Endothelial cell of umbilical vein (primary cell): ENCODE results near the gene KIF5C. TPM values are rescaled to one million over a fixed set of nuclear protein-coding genes. Genes with fewer than 3 reads are reported as not detected.

ENCODE experiments used
- BruUV-seq: library from RNA; stranded (reverse); fragments of 400-500 nt; replicated peaks from 2 replicates; lab custom pipeline; 2021; lab: Mats Ljungman, UMichigan
- CTCF ChIA-PET: fragments of 300-600, 350-600 bp; sonication (Branson Sonifier 250); formaldehyde crosslinking; loops from one replicate; lab custom pipeline; 2021; ENCODE audit warnings: antibody characterized with exemption, inconsistent platforms; lab: Charles Lee
- POLR2A ChIA-PET: fragments of 300-600, 350-600 bp; sonication (Branson Sonifier 250); formaldehyde crosslinking; loops from one replicate; lab custom pipeline; 2021; ENCODE audit warnings: antibody characterized with exemption, inconsistent platforms; lab: Charles Lee
- DNase-seq: peaks from one replicate; pipeline ENCODE4 v3.0.0-alpha.2; 2011; ENCODE audit warnings: low read depth, low spot score
- FAIRE-seq: peaks from 2 replicates; lab custom pipeline; 2011; peaks lifted over from hg19 to GRCh38; lab: Jason Lieb, UNC
- H2AFZ ChIP-seq: 2 replicates; pipeline ENCODE4 v1.6.0; 2012; ENCODE audit warnings: low read depth, low read length, control low read depth, inconsistent platforms
- H3K27ac ChIP-seq: 2 replicates; pipeline ENCODE4 v1.5.1; 2011; ENCODE audit warnings: low read depth, mild to moderate bottlenecking, control low read depth, low read length, moderate library complexity; ENCODE audit not compliant: insufficient read depth
- H3K27me3 ChIP-seq, 2 experiments: 2 replicates each; pipeline versions ENCODE4 v1.6.0 to v1.6.1; 2011; ENCODE audit warnings: low read length in 2 of 2, mixed read lengths in 1 of 2; ENCODE audit not compliant: control insufficient read depth in 2 of 2, insufficient read depth in 2 of 2
- H3K36me3 ChIP-seq, 2 experiments: 2 replicates in 1 of 2; 3 replicates in 1 of 2; pipeline ENCODE4 v1.5.1; 2011; ENCODE audit warnings: low read length in 2 of 2, mild to moderate bottlenecking in 1 of 2, moderate library complexity in 1 of 2; ENCODE audit not compliant: control insufficient read depth in 2 of 2, insufficient read depth in 2 of 2; ENCODE audit errors: extremely low read depth in 1 of 2
- H3K4me1 ChIP-seq: 3 replicates; pipeline ENCODE4 v1.5.1; 2011; ENCODE audit warnings: mild to moderate bottlenecking, low read length; ENCODE audit not compliant: control insufficient read depth, insufficient read depth; ENCODE audit errors: extremely low read depth
- H3K4me2 ChIP-seq: 2 replicates; pipeline ENCODE4 v1.6.1; 2011; ENCODE audit warnings: low read length, control low read depth, mixed read lengths; ENCODE audit not compliant: insufficient read depth
- H3K4me3 ChIP-seq, 3 experiments: fragments of 200-600 bp in 1 of 3; sonication (generic), shearing (Covaris generic) in 1 of 3; replicated peaks in 1 of 3; 2 replicates each; pipeline ENCODE4 v1.5.1; 2011 to 2016; ENCODE audit warnings: control low read depth in 3 of 3, low read length in 3 of 3, mild to moderate bottlenecking in 2 of 3, inconsistent platforms in 1 of 3, low read depth in 1 of 3, moderate library complexity in 1 of 3; ENCODE audit not compliant: insufficient read depth in 1 of 3
- H3K79me2 ChIP-seq: 2 replicates; pipeline ENCODE4 v1.6.0; 2012; ENCODE audit warnings: low read length, inconsistent platforms; ENCODE audit not compliant: control insufficient read depth, insufficient read depth
- H3K9ac ChIP-seq: replicated peaks from 2 replicates; pipeline ENCODE3; 2011; ENCODE audit warnings: low read length, control low read depth; ENCODE audit not compliant: insufficient read depth; ENCODE audit errors: extremely low read depth
- H3K9me1 ChIP-seq: replicated peaks from 3 replicates; pipeline ENCODE4 v1.6.0; 2011; ENCODE audit warnings: mild to moderate bottlenecking, low read length; ENCODE audit not compliant: control insufficient read depth, insufficient read depth; ENCODE audit errors: extremely low read depth
- H3K9me3 ChIP-seq: replicated peaks from 2 replicates; pipeline ENCODE4 v1.5.1; 2012; ENCODE audit warnings: low read length, inconsistent platforms; ENCODE audit not compliant: control insufficient read depth, insufficient read depth
- H4K20me1 ChIP-seq: replicated peaks from 2 replicates; pipeline ENCODE3; 2011; ENCODE audit warnings: mild to moderate bottlenecking, low read length; ENCODE audit not compliant: control insufficient read depth, insufficient read depth; ENCODE audit errors: extremely low read depth
- EZH2 ChIP-seq: IDR thresholded peaks from 2 replicates; pipeline ENCODE4 v1.6.1; 2012; ENCODE audit warnings: borderline replicate concordance, low read depth, mild to moderate bottlenecking, moderate library complexity, low read length, inconsistent platforms; ENCODE audit not compliant: severe bottlenecking
- FOS ChIP-seq: IDR thresholded peaks from 2 replicates; pipeline ENCODE4 v1.6.1; 2011; ENCODE audit warnings: mild to moderate bottlenecking, low read length, moderate library complexity, borderline replicate concordance; ENCODE audit not compliant: insufficient read depth
- GATA2 ChIP-seq: IDR thresholded peaks from 2 replicates; pipeline ENCODE4 v1.7.0; 2011; ENCODE audit warnings: low read depth, mild to moderate bottlenecking, moderate library complexity, mixed read lengths, low read length; ENCODE audit not compliant: insufficient read length, insufficient read depth
- JUN ChIP-seq: IDR thresholded peaks from 2 replicates; pipeline ENCODE4 v1.6.1; 2011; ENCODE audit warnings: borderline replicate concordance, low read depth; ENCODE audit not compliant: insufficient read length, insufficient read depth
- MYC ChIP-seq: IDR thresholded peaks from one replicate; pipeline ENCODE4 v1.6.1; 2011; ENCODE audit warnings: mild to moderate bottlenecking, low read depth, low read length
- POLR2A ChIP-seq: IDR thresholded peaks from 2 replicates; pipeline ENCODE4 v1.6.1; 2012; ENCODE audit warnings: low read depth, mild to moderate bottlenecking, control low read depth, low read length
- POLR2AphosphoS5 ChIP-seq: IDR thresholded peaks from 2 replicates; pipeline ENCODE4 v1.6.1; 2012; ENCODE audit warnings: low read depth, mild to moderate bottlenecking, control low read depth, low read length, moderate library complexity; ENCODE audit not compliant: insufficient read depth
- dilution Hi-C: fragments of 300-500 bp; cut with MboI; formaldehyde crosslinking; loops from one replicate; pipeline ENCODE4 v1.15.0; 2019; ENCODE audit warnings: low sequenced_read_pairs; ENCODE audit not compliant: extremely low pct_ligation_motif_present
- intact Hi-C: fragments of 100-400 bp; cut with micrococcal nuclease; formaldehyde crosslinking; loops from one replicate; pipeline ENCODE4 v1.10.0; 2022
- polyA plus RNA-seq, 4 experiments: library from polyadenylated mRNA; depleted of rRNA in 3 of 4; stranded (reverse) in 3 of 4; unstranded in 1 of 4; fragments of >200 nt; gene quantifications; 2 replicates each; pipeline versions ENCODE4 v1.2.1 to v1.2.3, GENCODE V29; 2011 to 2012; ENCODE audit warnings: missing spikeins in 1 of 4
- total RNA-seq: library from RNA; stranded (reverse); gene quantifications from 2 replicates; pipeline ENCODE4 v1.2.3, GENCODE V29; 2021
- TF ChIP-seq, protein P1 (sequence below), 2 donors: IDR thresholded peaks; 1 replicate in 1 of 2; 2 replicates in 1 of 2; pipeline ENCODE4 v1.5.1; 2011; ENCODE audit warnings: low read length in 2 of 2, mild to moderate bottlenecking in 2 of 2, moderate library complexity in 2 of 2, control low read depth in 1 of 2, inconsistent platforms in 1 of 2, low read depth in 1 of 2; ENCODE audit not compliant: insufficient read depth in 1 of 2; ENCODE audit errors: extremely low read depth in 1 of 2
- TF ChIP-seq, protein P2 (sequence below): IDR thresholded peaks from 2 replicates; pipeline ENCODE4 v1.6.1; 2011; ENCODE audit not compliant: insufficient read depth, insufficient read length

KIF5C gene
- total and polyA plus RNA-seq, 2 donors (not counting 3 experiments of a cell fraction or from before 2014, with no cell fraction given) = 0.01 to 0.55 TPM

DNA sequence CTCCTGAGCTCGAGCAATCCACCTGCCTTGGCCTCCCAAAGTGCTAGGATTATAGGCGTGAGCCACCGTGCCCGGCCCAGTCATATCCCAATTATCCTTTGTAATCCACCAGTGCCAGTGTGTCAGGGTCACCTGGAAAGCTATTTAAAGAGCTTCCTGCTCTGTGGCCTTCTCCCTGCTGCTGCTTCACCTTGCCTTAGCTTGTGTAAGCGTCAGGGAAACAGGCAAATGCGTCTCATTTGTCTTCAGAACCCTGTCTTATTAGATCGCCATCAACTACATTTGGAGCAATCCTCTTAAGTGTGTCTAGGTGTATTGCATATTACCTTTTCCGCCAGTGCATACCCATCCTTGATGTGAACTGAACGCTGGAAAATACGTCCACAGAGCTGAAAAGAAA, 10.2 kb downstream of the KIF5C start:
- Histone ChIP-seq H3K27me3 (peaks cover 26 to 35% of the 10 kb centered on the region in 2 experiments), H3K9me3 (no peaks in the 10 kb centered on the region), H4K20me1 (no peaks in the 10 kb centered on the region), H3K4me2 (no peak overlapping the region), H3K9me1 (no peaks in the 10 kb centered on the region), H3K9ac (no peak overlapping the region), H3K4me3 (no peak overlapping the region), H3K4me1 (no peaks in the 10 kb centered on the region), H3K27ac (no peak overlapping the region), H2AFZ (no peak overlapping the region), H3K79me2 (no peaks in the 10 kb centered on the region), H3K36me3 (no peaks in the 10 kb centered on the region)
- ChIA-PET CTCF (no interaction called here), POLR2A (no interaction called here)
- intact Hi-C loops (no loop called here), dilution Hi-C loops (no loop called here)
- no peak for TF ChIP-seq POLR2AphosphoS5
- no peak for FAIRE-seq
- no TSS peak for BruUV-seq
- DNase-seq = no peak

DNA sequence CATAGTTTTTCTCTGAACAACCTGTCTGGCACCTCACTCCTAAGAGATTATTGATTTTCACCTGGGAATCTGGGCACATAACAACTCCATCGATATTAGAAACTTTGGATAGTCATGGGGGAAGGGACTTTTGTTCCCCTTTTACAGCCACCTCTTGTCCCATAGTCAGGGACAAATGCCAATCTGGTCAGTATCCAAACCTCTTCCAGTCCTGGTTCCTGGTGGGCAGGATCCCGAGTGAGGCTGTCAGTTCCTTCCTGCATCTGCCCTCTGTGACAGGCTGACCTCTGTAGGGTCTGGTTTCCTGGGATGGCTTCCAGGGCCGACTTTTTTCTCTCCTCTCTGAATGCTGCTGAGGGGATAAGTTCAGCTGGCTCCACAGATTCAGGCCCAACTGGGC, 11.0 kb downstream of the KIF5C start:
- H3K36me3 ChIP-seq = no peaks in the 10 kb centered on the region
- ChIA-PET POLR2A (no interaction called here), CTCF (no interaction called here)
- no peaks in the 10 kb centered on the region for H3K9me1 ChIP-seq
- H3K27me3 ChIP-seq = peaks cover 27 to 35% of the 10 kb centered on the region in 2 experiments
- H3K4me3 ChIP-seq = no peak overlapping the region
- FAIRE-seq (no peak), DNase-seq (no peak)
- no peaks in the 10 kb centered on the region for H3K79me2 ChIP-seq
- no peaks in the 10 kb centered on the region for H4K20me1 ChIP-seq
- dilution Hi-C loops = no loop called here
- no peak overlapping the region for H3K4me2 ChIP-seq
- no TSS peak for BruUV-seq
- no peak overlapping the region for H2AFZ ChIP-seq
- no peak overlapping the region for H3K9ac ChIP-seq
- no peaks in the 10 kb centered on the region for H3K4me1 ChIP-seq
- H3K9me3 ChIP-seq = no peaks in the 10 kb centered on the region
- no peak overlapping the region for H3K27ac ChIP-seq
- intact Hi-C loops = no loop called here
- TF ChIP-seq POLR2AphosphoS5 (no peak), GATA2 (no peak), MYC (no peak), POLR2A (no peak), JUN (no peak), FOS (no peak), EZH2 (no peak)
- TF ChIP-seq, protein P1, sequence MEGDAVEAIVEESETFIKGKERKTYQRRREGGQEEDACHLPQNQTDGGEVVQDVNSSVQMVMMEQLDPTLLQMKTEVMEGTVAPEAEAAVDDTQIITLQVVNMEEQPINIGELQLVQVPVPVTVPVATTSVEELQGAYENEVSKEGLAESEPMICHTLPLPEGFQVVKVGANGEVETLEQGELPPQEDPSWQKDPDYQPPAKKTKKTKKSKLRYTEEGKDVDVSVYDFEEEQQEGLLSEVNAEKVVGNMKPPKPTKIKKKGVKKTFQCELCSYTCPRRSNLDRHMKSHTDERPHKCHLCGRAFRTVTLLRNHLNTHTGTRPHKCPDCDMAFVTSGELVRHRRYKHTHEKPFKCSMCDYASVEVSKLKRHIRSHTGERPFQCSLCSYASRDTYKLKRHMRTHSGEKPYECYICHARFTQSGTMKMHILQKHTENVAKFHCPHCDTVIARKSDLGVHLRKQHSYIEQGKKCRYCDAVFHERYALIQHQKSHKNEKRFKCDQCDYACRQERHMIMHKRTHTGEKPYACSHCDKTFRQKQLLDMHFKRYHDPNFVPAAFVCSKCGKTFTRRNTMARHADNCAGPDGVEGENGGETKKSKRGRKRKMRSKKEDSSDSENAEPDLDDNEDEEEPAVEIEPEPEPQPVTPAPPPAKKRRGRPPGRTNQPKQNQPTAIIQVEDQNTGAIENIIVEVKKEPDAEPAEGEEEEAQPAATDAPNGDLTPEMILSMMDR (IDR thresholded peaks at IDR 0.05; ENCODE audit: extremely low read depth in 1 of 2, insufficient read depth in 1 of 2, low read depth in 1 of 2, low read length in 2 of 2) = no peak
- TF ChIP-seq, protein P2, sequence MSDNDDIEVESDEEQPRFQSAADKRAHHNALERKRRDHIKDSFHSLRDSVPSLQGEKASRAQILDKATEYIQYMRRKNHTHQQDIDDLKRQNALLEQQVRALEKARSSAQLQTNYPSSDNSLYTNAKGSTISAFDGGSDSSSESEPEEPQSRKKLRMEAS = no peak
